Kidney capillary endothelial cell (primary cell): ENCODE measurements around the gene PNLIPRP3.

Source experiments
- DNase-seq: peaks from one replicate; pipeline ENCODE4 v3.0.0-alpha.2; 2018; ENCODE audit warnings: low spot score

Gene PNLIPRP3

DNA sequence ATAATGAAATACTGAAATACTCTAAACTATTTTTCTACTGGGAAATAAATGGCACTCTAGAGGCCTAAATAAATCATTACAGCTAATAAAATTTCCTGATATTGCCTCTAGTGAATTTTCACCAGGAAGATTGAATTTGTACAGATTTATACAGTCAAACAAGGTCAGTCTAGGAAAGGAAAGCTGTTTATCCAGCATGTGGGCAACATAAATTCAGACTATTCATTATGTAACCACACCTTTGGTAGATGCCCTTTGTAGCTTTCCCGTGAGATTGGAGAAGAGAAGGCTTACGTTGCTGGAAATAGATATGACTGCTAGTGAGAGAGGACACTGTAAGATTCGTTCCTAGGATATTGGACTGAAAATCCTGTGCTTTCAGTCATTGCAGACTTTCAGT is 82.9 kb downstream of the PNLIPRP3 start:
- DNase-seq: no peak

DNA sequence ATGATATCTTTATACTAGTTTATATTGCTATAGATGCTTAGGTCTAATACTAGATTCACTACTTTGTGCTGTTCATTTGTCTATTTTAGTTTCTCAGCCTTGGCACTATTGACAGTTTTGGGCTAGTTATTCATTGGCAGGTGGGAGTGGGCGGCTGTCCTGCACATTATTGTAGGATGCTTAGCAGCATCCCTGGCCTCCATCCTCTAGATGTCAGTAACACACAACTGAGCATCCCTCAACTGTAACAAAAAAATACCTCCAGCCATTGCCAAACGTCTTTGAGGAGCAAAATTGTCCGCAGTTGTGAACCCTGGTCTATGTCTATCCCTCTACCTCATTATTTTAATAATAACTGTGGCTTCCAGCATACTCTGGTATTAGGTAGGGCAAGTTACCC is 83.7 kb downstream of the PNLIPRP3 start:
- DNase-seq: no peak

GRCh38 chr10:116521424-116522290 is 94.0 kb downstream of the PNLIPRP3 start:
- DNase-seq: peak; percentile 33

GRCh38 chr10:116522803-116523381 is 95.2 kb downstream of the PNLIPRP3 start:
- DNase-seq: no peak

- DNase-seq: no peak
These were observed 97.1 kb downstream of the PNLIPRP3 start for GRCh38 chr10:116524736-116525135.

GRCh38 chr10:116526219-116526618 is 98.6 kb downstream of the PNLIPRP3 start:
- DNase-seq: no peak
